Neuronal stem cell (in vitro differentiated cells): ENCODE measurements around the gene CYREN.
"Not testable (repeated sequence)": the region's sequence is repeated elsewhere in the genome, so short reads cannot be mapped to it uniquely, and the experiment has no call there.

Experiments used
- DNase-seq: peaks from one replicate; pipeline ENCODE4 v3.0.0-alpha.2; 2013; ENCODE audit warnings: low spot score
- H2AFZ ChIP-seq: one replicate; pipeline ENCODE4 v1.6.1; 2013; ENCODE audit warnings: mild to moderate bottlenecking, low read length, inconsistent platforms
- H2AK5ac ChIP-seq: 2 replicates; pipeline ENCODE4 v1.6.1; 2013; ENCODE audit warnings: low read depth, mild to moderate bottlenecking, inconsistent platforms, low read length, moderate library complexity, mixed read lengths
- H2BK120ac ChIP-seq: 2 replicates; pipeline ENCODE4 v1.6.1; 2013; ENCODE audit warnings: low read depth, mild to moderate bottlenecking, inconsistent platforms, low read length, moderate library complexity, mixed read lengths
- H2BK12ac ChIP-seq: one replicate; pipeline ENCODE4 v1.6.1; 2013; ENCODE audit warnings: low read length, inconsistent platforms
- H2BK15ac ChIP-seq: 2 replicates; pipeline ENCODE4 v1.6.1; 2013; ENCODE audit warnings: mild to moderate bottlenecking, low read length, inconsistent platforms, mixed read lengths
- H2BK5ac ChIP-seq: one replicate; pipeline ENCODE4 v1.6.1; 2013; ENCODE audit warnings: inconsistent platforms, mild to moderate bottlenecking, low read length, moderate library complexity
- H3K14ac ChIP-seq: one replicate; pipeline ENCODE4 v1.6.1; 2013; ENCODE audit warnings: low read length, inconsistent platforms
- H3K18ac ChIP-seq: 2 replicates; pipeline ENCODE4 v1.6.1; 2013; ENCODE audit warnings: low read length, inconsistent platforms
- H3K23ac ChIP-seq: 2 replicates; pipeline ENCODE4 v1.6.1; 2013; ENCODE audit warnings: low read depth, mild to moderate bottlenecking, mixed read lengths, low read length, inconsistent platforms; ENCODE audit not compliant: poor library complexity
- H3K27ac ChIP-seq: replicated peaks from 3 replicates; pipeline ENCODE4 v1.5.1; 2013; ENCODE audit warnings: low read length, inconsistent platforms
- H3K27me3 ChIP-seq, 3 experiments: 2 replicates each; pipeline ENCODE4 v1.6.1; 2013; ENCODE audit warnings: low read length in 3 of 3, mild to moderate bottlenecking in 2 of 3, inconsistent platforms in 1 of 3, low read depth in 1 of 3, mixed read lengths in 1 of 3, moderate library complexity in 1 of 3; ENCODE audit not compliant: control insufficient read depth in 3 of 3, insufficient read depth in 3 of 3
- H3K36me3 ChIP-seq, 2 donors: replicated peaks in 1 of 2; 2 replicates each; pipeline ENCODE4 v1.6.1; 2013; ENCODE audit warnings: low read length in 2 of 2; ENCODE audit not compliant: control insufficient read depth in 2 of 2, insufficient read depth in 2 of 2
- H3K4ac ChIP-seq: 2 replicates; pipeline ENCODE4 v1.6.1; 2013; ENCODE audit warnings: inconsistent platforms, mild to moderate bottlenecking, low read length, moderate library complexity
- H3K4me1 ChIP-seq, 2 donors: 1 replicate in 1 of 2; 2 replicates in 1 of 2; pipeline ENCODE4 v1.6.1; 2013; ENCODE audit warnings: low read length in 2 of 2, low read depth in 1 of 2; ENCODE audit not compliant: control insufficient read depth in 2 of 2, insufficient read depth in 1 of 2
- H3K4me2 ChIP-seq: one replicate; pipeline ENCODE4 v1.6.1; 2013; ENCODE audit warnings: mild to moderate bottlenecking, low read length, inconsistent platforms; ENCODE audit not compliant: insufficient read depth, poor library complexity, severe bottlenecking
- H3K4me3 ChIP-seq, 2 donors: 2 replicates each; pipeline ENCODE4 v1.5.1; 2013; ENCODE audit warnings: low read length in 2 of 2, mild to moderate bottlenecking in 2 of 2, inconsistent platforms in 1 of 2, moderate library complexity in 1 of 2
- H3K79me1 ChIP-seq: one replicate; pipeline ENCODE4 v1.6.1; 2013; ENCODE audit warnings: low read depth, mild to moderate bottlenecking, inconsistent platforms, low read length, moderate library complexity
- H3K9ac ChIP-seq: one replicate; pipeline ENCODE4 v1.6.1; 2013; ENCODE audit warnings: mild to moderate bottlenecking, low read depth, low read length, inconsistent platforms; ENCODE audit not compliant: poor library complexity
- H3K9me3 ChIP-seq, 2 donors: replicated peaks in 1 of 2; 2 replicates each; pipeline versions ENCODE3 to v1.6.1; 2013; ENCODE audit warnings: low read length in 2 of 2, mild to moderate bottlenecking in 2 of 2, inconsistent platforms in 1 of 2, low read depth in 1 of 2, mixed read lengths in 1 of 2, moderate library complexity in 1 of 2; ENCODE audit not compliant: control insufficient read depth in 2 of 2, insufficient read depth in 1 of 2
- H4K8ac ChIP-seq: one replicate; pipeline ENCODE4 v1.6.1; 2013; ENCODE audit warnings: low read depth, mild to moderate bottlenecking, inconsistent platforms, low read length, moderate library complexity
- H4K91ac ChIP-seq: one replicate; pipeline ENCODE4 v1.6.1; 2013; ENCODE audit warnings: low read length, low read depth, mild to moderate bottlenecking, inconsistent platforms; ENCODE audit not compliant: poor library complexity
- WGBS, 2 donors: extraction: QIAGEN DNeasy Blood & Tissue Kit; methylation state at CpG; one replicate each; pipeline ENCODE4 v1.1.7; 2013; ENCODE audit warnings: missing lambda C conversion rate in 2 of 2, mixed read lengths in 1 of 2; ENCODE audit not compliant: insufficient read length in 2 of 2, insufficient replicate concordance in 1 of 2; ENCODE audit errors: extremely low coverage in 2 of 2; 5-methylcytosine and 5-hydroxymethylcytosine counted together

The CYREN gene

DNA sequence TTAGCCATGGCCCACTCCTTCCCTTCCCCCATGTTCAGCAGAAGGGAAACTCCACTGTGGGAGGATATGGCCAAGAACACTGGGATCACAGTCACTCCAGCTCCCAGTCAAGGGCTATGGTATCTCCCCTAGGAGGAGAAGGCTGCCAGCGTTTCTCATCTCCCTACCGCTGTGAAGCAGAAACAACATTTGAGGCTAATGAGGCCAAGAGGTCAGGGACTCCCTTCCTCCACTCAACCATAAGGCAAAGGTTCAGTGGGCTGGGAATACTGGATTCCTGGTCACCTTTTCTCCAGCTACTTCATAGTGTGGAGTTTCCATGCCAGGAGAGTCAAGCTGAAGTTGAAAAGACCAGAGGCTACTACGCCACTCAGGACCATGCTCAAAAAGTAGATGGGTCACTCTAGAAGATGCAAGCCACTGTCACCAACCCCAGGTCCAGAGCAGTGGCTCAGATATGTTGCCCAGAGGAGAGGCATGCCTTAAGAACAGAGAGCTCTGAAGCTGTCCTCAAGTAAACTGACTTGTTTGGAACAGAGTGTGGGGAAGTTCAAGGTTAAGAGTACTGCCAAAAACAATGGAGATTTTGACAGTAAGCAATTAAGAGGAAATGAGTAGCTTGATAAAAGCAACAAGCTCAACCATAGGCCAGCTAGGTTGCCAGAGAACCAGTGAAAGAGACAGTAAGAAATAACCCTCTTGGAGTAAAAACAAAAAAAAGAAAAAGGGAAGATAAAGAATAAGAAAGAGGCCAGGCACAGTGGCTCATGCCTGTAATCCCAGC lies 26.4 kb downstream of the CYREN start:
- no peaks in the 10 kb centered on the region for H3K36me3 ChIP-seq
- H3K14ac ChIP-seq = no peak overlapping the region
- no peaks in the 10 kb centered on the region for H3K27me3 ChIP-seq
- no peak overlapping the region for H2BK12ac ChIP-seq
- H3K18ac ChIP-seq = no peak overlapping the region
- H2BK15ac ChIP-seq = no peak overlapping the region
- no peak for DNase-seq
- no peak overlapping the region for H2AFZ ChIP-seq
- H4K8ac ChIP-seq = no peak overlapping the region
- H3K4me1 ChIP-seq = no peaks in the 10 kb centered on the region
- peak overlapping the region; percentile 44 for H3K23ac ChIP-seq
- no peak overlapping the region for H2AK5ac ChIP-seq
- H2BK120ac ChIP-seq = no peak overlapping the region
- no CpG with 5 or more reads among the region's 3 CpGs for WGBS, 2 donors
- H3K4ac ChIP-seq = no peak overlapping the region
- no peaks in the 10 kb centered on the region for H3K9me3 ChIP-seq
- no peak overlapping the region for H3K4me3 ChIP-seq
- H3K27ac ChIP-seq = no peak overlapping the region
- no peak overlapping the region for H4K91ac ChIP-seq
- H3K79me1 ChIP-seq = no peaks in the 10 kb centered on the region
- no peak overlapping the region for H3K4me2 ChIP-seq
- H3K9ac ChIP-seq = no peak overlapping the region
- H2BK5ac ChIP-seq = no peak overlapping the region

GRCh38 chr7:135129579-135129978 lies 40.9 kb downstream of the CYREN start:
- Histone ChIP-seq H3K9ac (no peak overlapping the region), H3K27ac (no peak overlapping the region), H4K91ac (no peak overlapping the region), H3K23ac (no peak overlapping the region), H3K4me1 (no peaks in the 10 kb centered on the region), H3K9me3 (no peaks in the 10 kb centered on the region), H3K4me2 (no peak overlapping the region), H3K36me3 (no peaks in the 10 kb centered on the region), H3K14ac (no peak overlapping the region), H3K27me3 (no peaks in the 10 kb centered on the region), H2AFZ (no peak overlapping the region), H2AK5ac (no peak overlapping the region), H2BK5ac (no peak overlapping the region), H3K79me1 (no peaks in the 10 kb centered on the region), H2BK15ac (no peak overlapping the region), H2BK12ac (no peak overlapping the region), H3K18ac (no peak overlapping the region), H3K4ac (no peak overlapping the region), H3K4me3 (no peak overlapping the region), H2BK120ac (no peak overlapping the region), H4K8ac (no peak overlapping the region)
- no peak for DNase-seq

DNA sequence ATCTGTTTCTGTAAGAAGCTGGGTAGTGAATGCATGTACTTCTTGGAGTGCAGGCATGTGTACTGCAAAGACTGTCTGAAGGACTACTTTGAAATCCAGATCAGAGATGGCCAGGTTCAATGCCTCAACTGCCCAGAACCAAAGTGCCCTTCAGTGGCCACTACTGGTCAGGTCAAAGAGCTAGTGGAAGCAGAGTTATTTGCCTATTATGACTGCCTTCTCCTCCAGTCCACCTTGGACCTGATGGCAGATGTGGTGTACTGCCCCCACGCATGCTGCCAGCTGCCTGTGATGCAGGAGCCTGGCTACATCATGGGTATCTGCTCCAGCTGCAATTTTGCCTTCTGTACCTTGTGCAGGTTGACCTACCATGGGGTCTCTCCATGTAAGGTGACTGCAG lies 41.6 kb downstream of the CYREN start:
- no CpG with 5 or more reads among the region's 1 CpG for WGBS, 2 donors

GRCh38 chr7:135124631-135125030 lies 45.9 kb downstream of the CYREN start:
- H3K4me2 ChIP-seq, H2BK12ac ChIP-seq, H3K9ac ChIP-seq, H2BK15ac ChIP-seq, H3K23ac ChIP-seq, H2AFZ ChIP-seq, H3K18ac ChIP-seq, H3K9me3 ChIP-seq, H3K4me1 ChIP-seq, H3K27me3 ChIP-seq, H2BK120ac ChIP-seq, H2BK5ac ChIP-seq, H3K14ac ChIP-seq, H3K4me3 ChIP-seq, H3K79me1 ChIP-seq, H3K36me3 ChIP-seq, H3K4ac ChIP-seq, H4K8ac ChIP-seq, H2AK5ac ChIP-seq, H4K91ac ChIP-seq, H3K27ac ChIP-seq, DNase-seq: not testable (repeated sequence)
- no CpG with 5 or more reads among the region's 3 CpGs for WGBS, 2 donors

More for the DNA sequence above, 41.6 kb downstream of the CYREN start:
- H2AK5ac ChIP-seq = no peak overlapping the region
- no peak overlapping the region for H3K23ac ChIP-seq
- H4K8ac ChIP-seq = no peak overlapping the region
- no peak overlapping the region for H4K91ac ChIP-seq
- no peak overlapping the region for H3K9ac ChIP-seq
- no peaks in the 10 kb centered on the region for H3K27me3 ChIP-seq
- H2BK12ac ChIP-seq = no peak overlapping the region
- no peak overlapping the region for H2BK5ac ChIP-seq
- no peak overlapping the region for H3K4me3 ChIP-seq
- no peaks in the 10 kb centered on the region for H3K4me1 ChIP-seq
- no peak overlapping the region for H2BK15ac ChIP-seq
- no peak overlapping the region for H3K4me2 ChIP-seq
- no peak for DNase-seq
- no peak overlapping the region for H2AFZ ChIP-seq
- no peak overlapping the region for H3K18ac ChIP-seq
- H3K79me1 ChIP-seq = no peaks in the 10 kb centered on the region
- no peaks in the 10 kb centered on the region for H3K36me3 ChIP-seq
- no peak overlapping the region for H3K4ac ChIP-seq
- no peaks in the 10 kb centered on the region for H3K9me3 ChIP-seq
- H3K27ac ChIP-seq = no peak overlapping the region
- H3K14ac ChIP-seq = peak overlapping the region; percentile 71
- no peak overlapping the region for H2BK120ac ChIP-seq
